GM21576 (cell line): ENCODE results near the gene MPIG6B.

ENCODE experiments used
- ATAC-seq: cut with Tn5 transposase; IDR thresholded peaks from one replicate; pipeline ENCODE4 v1.9.1; 2021; ENCODE audit warnings: mild to moderate bottlenecking, moderate library complexity; ENCODE audit not compliant: unreplicated experiment

The MPIG6B gene, protein sequence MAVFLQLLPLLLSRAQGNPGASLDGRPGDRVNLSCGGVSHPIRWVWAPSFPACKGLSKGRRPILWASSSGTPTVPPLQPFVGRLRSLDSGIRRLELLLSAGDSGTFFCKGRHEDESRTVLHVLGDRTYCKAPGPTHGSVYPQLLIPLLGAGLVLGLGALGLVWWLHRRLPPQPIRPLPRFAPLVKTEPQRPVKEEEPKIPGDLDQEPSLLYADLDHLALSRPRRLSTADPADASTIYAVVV

DNA sequence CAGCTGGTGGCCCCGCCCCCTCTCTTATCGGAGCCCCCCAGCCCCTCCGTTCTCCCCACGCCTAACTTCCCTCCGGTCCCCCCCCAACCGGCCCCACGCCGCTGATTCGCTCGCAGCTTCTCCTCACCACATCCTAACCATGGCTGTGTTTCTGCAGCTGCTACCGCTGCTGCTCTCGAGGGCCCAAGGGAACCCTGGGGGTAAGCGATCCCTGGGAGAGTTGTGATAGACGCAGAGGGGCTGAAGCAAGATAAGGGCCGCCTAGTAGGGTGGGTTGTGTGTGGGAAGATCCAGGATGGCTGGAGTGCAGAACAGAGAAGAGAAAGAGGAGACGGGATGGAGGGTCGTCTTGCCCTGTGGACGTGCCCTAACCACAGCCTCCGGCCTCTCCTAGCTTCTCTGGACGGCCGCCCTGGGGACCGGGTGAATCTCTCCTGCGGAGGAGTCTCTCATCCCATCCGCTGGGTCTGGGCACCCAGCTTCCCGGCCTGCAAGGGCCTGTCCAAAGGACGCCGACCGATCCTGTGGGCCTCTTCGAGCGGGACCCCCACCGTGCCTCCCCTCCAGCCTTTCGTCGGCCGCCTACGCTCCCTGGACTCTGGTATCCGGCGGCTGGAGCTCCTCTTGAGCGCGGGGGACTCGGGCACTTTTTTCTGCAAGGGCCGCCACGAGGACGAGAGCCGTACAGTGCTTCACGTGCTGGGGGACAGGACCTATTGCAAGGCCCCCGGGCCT lies at the start of gene MPIG6B:
Gene MPIG6B (plus strand): TSS at position 129 of the 735 bp plus-strand sequence. CDS start 11 bp downstream, at position 140.
- no peak for ATAC-seq

- no peak for ATAC-seq
These were observed 46.8 kb upstream of the MPIG6B start for GRCh38 chr6:31676322-31676903.

GRCh38 chr6:31676904-31677303 lies 46.3 kb upstream of the MPIG6B start:
- ATAC-seq: no peak

- no peak for ATAC-seq
These were observed 45.2 kb upstream of the MPIG6B start for GRCh38 chr6:31677955-31678354.

- no peak for ATAC-seq
These were observed 42.7 kb upstream of the MPIG6B start, which contains the start of gene LY6G5C for GRCh38 chr6:31680226-31681134. LY6G5C (minus strand) TSS chr6:31681067; CDS start chr6:31680373, 694 bp downstream.

DNA sequence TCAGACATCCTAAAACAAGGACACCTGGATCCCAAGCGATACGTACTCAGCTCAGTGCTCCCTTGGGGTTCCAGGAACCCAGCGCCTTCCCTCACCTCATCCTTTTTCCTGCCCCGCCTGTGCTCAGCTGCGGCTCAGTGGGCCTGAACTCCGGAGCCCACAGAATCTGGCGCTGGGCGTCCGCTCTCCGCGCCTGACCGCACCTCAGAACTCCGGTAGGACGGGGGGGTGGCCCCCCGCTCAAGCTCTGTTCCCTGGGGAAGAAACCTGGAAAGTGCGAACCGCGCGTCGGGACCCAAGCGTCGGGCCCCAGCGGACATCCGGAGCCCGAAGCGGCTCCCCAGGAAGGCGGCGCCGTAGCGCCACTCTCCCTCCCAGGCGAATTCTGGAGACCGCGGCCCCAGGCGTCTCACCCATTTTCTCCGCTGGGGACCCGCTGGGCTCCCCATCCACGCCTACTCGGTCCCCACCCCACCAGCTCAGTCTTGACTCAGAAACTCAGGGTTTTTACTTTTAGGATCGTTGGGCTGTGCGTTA lies 42.0 kb upstream of the MPIG6B start:
- no peak for ATAC-seq

DNA sequence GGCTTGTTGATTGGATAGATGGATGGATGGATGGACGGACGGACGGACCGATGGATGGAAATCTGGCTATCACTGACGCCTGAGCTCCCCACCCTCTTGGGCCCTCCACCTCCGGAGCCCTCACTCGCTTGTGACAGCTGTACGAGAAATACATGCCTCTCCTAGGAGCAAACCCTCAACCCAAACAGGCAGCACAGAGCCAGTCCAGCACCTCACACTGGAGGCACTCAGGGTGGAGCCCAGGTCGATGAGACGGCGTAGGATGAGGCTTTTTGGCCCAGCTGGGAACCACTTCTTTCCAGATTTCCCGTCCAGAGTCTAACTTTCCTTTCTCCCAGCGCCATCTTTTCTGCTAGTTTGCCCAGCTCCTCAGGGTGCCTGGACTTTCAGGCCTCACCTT lies 39.6 kb upstream of the MPIG6B start:
- no peak for ATAC-seq

- no peak for ATAC-seq
These were observed 36.7 kb upstream of the MPIG6B start for GRCh38 chr6:31686483-31686882.

GRCh38 chr6:31687321-31687720 lies 35.9 kb upstream of the MPIG6B start:
- no peak for ATAC-seq

- no peak for ATAC-seq
These were observed 35.1 kb upstream of the MPIG6B start for GRCh38 chr6:31687860-31688693.

DNA sequence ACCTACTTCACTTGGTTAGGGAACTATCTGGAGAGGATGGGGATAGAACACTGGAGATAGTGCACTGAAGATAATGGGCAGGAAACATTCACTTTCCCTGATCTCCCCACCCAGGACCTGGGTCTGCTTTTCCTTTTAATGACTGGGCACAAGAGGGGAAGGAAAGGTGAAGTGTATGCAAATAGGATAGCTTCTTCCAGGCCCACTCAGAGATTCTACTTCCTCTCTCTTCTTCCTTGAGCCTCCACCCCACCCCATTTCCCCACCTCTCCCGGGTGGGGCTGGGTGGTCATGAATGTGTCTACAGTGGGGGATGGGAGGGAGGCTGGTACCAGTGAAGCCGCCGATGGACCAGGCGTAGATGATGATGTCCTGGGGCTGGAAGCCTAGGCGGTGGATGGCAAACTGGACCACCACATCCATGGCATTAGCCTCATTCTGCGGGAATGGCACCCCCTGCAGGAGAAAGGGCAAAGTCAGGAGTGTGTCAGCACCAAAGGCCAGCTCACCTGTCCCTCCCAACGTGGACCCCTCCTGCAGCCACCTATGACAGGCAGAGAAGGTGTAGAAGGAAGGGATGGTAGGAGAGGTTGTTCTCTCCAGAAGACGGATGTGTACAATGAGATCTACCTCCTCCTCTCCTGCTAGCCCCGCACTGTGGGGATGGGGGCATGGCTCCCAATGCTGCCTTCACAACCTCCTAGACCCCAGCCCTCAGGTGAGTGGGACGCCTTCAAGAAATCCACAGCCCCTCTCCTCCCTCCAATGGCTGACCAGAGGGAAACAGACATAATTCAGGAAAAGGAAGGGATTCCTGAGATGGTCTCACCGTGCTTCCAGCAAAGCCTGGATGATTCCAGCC lies 33.7 kb upstream of the MPIG6B start:
- ATAC-seq: no peak

- no peak for ATAC-seq
These were observed 32.7 kb upstream of the MPIG6B start for GRCh38 chr6:31690231-31691077.

DNA sequence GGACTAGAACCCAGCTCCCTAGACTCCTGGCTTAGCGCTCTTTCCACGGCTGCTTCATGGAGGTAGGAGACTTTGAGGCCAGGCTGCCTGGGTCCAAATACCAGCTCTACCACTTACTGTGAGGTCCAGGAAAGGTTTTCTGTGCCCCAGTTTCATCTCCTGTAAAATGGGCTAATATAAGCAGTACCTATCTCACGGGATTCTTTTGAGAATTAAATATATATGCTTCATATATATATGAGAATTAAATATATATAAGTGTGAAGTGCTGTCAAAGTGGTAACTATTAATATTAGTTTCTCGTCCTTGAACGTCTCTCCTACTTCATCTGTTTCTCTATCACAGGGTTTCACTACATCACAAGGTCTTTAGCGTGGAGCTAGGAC lies 32.1 kb upstream of the MPIG6B start:
- ATAC-seq: no peak

- ATAC-seq: no peak
These were observed 31.5 kb upstream of the MPIG6B start for GRCh38 chr6:31691564-31692108.

DNA sequence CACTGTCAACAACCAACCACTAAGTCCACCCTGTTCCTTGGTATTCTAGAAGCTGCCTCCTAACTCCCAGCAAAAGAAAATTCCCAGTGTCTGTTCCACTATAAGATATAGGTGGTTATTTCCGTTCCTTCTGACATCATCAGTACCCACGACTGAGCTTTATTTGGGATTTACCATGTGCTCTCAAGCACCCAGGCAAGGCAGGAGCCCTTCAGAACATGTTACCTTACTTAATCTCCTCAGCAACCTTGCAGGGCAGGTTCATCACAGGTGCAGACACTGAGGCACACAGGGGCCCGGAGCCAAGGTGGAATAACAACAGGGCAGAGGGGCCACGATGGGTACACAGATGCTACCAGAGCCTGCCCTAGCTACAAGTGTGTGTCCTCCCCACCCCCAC lies 30.8 kb upstream of the MPIG6B start:
- ATAC-seq: no peak

GRCh38 chr6:31692886-31693285 lies 30.3 kb upstream of the MPIG6B start:
- ATAC-seq: no peak

DNA sequence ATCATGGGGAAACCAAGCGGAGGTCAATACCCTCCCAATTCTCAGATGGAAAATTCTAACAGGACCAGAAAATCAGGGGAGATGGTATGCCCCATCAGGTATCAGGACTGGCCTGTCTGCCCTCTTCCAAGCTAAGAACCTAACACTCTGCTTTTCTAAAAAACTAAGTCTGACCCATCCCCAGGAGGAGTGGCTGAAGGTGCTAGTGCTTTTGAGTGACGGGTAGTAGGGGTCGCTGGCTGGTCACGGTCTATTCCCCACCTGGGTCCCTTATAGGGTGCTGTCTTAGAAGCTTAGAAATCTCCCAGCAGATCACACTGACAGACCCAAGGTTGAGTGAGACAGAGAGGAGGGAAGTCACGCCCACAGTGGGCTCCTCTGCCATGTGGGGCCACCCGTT lies 29.6 kb upstream of the MPIG6B start:
- no peak for ATAC-seq

- no peak for ATAC-seq
These were observed 25.6 kb upstream of the MPIG6B start for GRCh38 chr6:31697555-31697954.
